GM18909 (cell line): ENCODE measurements around the gene NUDCD3.

Experiments used
- ATAC-seq: cut with Tn5 transposase; IDR thresholded peaks from one replicate; pipeline ENCODE4 v1.9.1; 2021; ENCODE audit warnings: mild to moderate bottlenecking; ENCODE audit not compliant: unreplicated experiment, poor library complexity

NUDCD3 gene

DNA sequence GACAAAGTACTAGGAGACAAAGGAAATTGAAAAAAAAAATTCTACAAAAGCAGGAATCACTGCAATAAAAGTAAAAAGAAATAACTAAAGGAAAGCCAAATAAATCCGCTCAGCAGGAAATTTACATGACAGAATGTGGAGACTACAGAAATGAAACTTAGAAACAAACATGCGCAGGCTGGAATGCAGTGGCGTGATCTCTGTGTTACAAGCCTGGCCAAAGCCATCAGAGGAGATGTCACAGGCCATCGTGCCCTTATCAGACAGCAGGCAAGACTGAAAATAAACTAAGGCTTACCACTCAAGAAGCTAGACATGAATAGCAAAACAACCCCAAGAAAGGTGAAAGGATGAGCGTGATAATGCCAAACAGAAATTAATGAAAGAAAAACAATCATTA lies 158.8 kb downstream of the NUDCD3 start:
- no peak for ATAC-seq

DNA sequence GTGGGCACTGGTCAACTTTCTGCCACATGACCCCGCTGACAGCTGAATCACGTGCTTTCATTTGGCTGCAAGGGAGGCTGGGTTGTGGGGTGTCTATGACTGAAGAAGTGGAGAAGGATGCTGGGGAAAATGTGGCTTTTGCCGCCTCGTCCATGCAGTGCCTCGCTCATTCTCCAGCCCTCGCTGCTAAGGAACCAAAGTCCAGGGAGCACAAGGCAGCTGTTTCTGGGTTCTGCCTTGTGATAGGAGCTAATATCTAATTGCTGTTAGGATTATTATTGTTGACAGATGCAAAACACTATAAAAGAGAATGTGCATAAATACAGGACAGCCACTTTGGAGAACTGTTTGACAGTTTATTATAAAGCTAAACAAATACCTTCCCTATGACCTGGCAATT lies 160.1 kb downstream of the NUDCD3 start:
- no peak for ATAC-seq

DNA sequence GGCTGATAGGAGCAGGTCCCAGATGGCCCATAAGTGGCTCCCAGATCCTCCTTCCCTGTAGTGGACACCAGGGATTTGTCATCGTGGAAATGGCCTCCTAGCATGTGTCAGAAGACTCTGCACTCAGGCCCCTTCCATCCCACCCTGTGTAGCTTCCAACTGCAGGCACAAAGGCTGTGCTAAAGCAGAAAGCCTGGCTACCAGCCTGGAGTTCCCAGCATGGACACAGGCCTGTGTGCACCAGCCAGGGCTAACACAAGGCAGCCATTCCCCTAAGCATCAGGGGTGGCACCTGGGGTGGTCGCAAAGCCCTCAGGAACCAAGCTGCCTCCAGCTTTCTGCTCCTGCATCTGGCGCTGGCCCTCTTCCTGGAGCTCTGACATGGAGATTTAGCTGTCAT lies 160.6 kb downstream of the NUDCD3 start:
- ATAC-seq = no peak
